GM12878 (cell line): Measurements from ENCODE around the gene BCL2L12. TPM values are rescaled to one million over a fixed set of nuclear protein-coding genes. Genes with fewer than 3 reads are reported as not detected.

Experiments
- ATAC-seq: fragments of 200-7000 bp; cut with Tn5 transposase; 3 replicates; pipeline ENCODE4 v1.9.1; 2020; ENCODE audit warnings: mild to moderate bottlenecking, moderate library complexity
- BruUV-seq: library from RNA; stranded (reverse); fragments of 400-500 nt; replicated peaks from 2 replicates; lab custom pipeline; 2021; lab: Mats Ljungman, UMichigan
- CTCF ChIA-PET: fragments of 300-600 bp; sonication (Branson Sonifier 250); formaldehyde crosslinking; extraction: SDS; loops from one replicate; lab custom pipeline; 2021; ENCODE audit warnings: inconsistent platforms; lab: Yijun Ruan, JAX
- POLR2A ChIA-PET: fragments of 350-600 bp; formaldehyde crosslinking; extraction: SDS; loops from one replicate; lab custom pipeline; 2021; ENCODE audit warnings: inconsistent platforms; lab: Charles Lee
- RAD21 ChIA-PET: fragments of 300-600 bp; sonication (Branson Sonifier 250); formaldehyde crosslinking; loops from one replicate; lab custom pipeline; 2023; ENCODE audit warnings: antibody characterized with exemption; ENCODE audit not compliant: unreplicated experiment; lab: Charles Lee
- SMC1A ChIA-PET: fragments of 300-600 bp; sonication (Branson Sonifier 250); formaldehyde crosslinking; loops from one replicate; lab custom pipeline; 2023; ENCODE audit not compliant: unreplicated experiment, uncharacterized antibody; lab: Charles Lee
- DNase-seq: peaks from one replicate; pipeline ENCODE4 v3.0.0-alpha.2; 2011; ENCODE audit warnings: low read depth, low spot score
- FAIRE-seq: peaks from 3 replicates; lab custom pipeline; 2011; peaks lifted over from hg19 to GRCh38; lab: Jason Lieb, UNC
- H2AFZ ChIP-seq: 2 replicates; pipeline ENCODE4 v1.6.0; 2011; ENCODE audit warnings: low read depth, low read length, control low read depth; ENCODE audit not compliant: control insufficient read depth
- H3K27ac ChIP-seq: 2 replicates; pipeline ENCODE4 v1.5.1; 2011; ENCODE audit warnings: control low read depth; ENCODE audit not compliant: control insufficient read depth, insufficient read depth
- H3K27me3 ChIP-seq, 2 experiments: replicated peaks in 1 of 2; 2 replicates each; pipeline versions ENCODE4 v1.6.0 to v1.6.1; 2011; ENCODE audit warnings: low read length in 1 of 2; ENCODE audit not compliant: control insufficient read depth in 2 of 2, insufficient read depth in 2 of 2
- H3K36me3 ChIP-seq, 2 experiments: 2 replicates each; pipeline ENCODE4 v1.5.1; 2011; ENCODE audit warnings: low read length in 1 of 2; ENCODE audit not compliant: control insufficient read depth in 2 of 2, insufficient read depth in 2 of 2
- H3K4me1 ChIP-seq: 2 replicates; pipeline ENCODE4 v1.6.1; 2011; ENCODE audit warnings: mild to moderate bottlenecking, low read length, moderate library complexity, mixed read lengths; ENCODE audit not compliant: control insufficient read depth, insufficient read depth
- H3K4me2 ChIP-seq: 2 replicates; pipeline ENCODE4 v1.6.0; 2011; ENCODE audit warnings: control low read depth; ENCODE audit not compliant: control insufficient read depth, insufficient read depth
- H3K4me3 ChIP-seq: fragments of 200-600 bp; sonication (generic); 2 replicates; pipeline ENCODE4 v1.5.1; 2016
- H3K79me2 ChIP-seq: 2 replicates; pipeline ENCODE4 v1.6.0; 2011; ENCODE audit warnings: low read length; ENCODE audit not compliant: control insufficient read depth, insufficient read depth
- H3K9ac ChIP-seq: 2 replicates; pipeline ENCODE4 v1.8.0; 2011; ENCODE audit warnings: low read length, control low read depth, mixed read lengths; ENCODE audit not compliant: control insufficient read depth, insufficient read depth
- H3K9me3 ChIP-seq: replicated peaks from 3 replicates; pipeline ENCODE4 v1.5.1; 2011; ENCODE audit warnings: mild to moderate bottlenecking, low read length; ENCODE audit not compliant: control insufficient read depth, insufficient read depth
- H4K20me1 ChIP-seq: 2 replicates; pipeline ENCODE4 v1.6.0; 2011; ENCODE audit not compliant: control insufficient read depth, insufficient read depth
- ASH2L ChIP-seq: fragments of 300-600, 200-600 bp; sonication (generic); IDR thresholded peaks from 2 replicates; pipeline ENCODE4 v1.6.1; 2017; ENCODE audit warnings: low read depth, mild to moderate bottlenecking, borderline replicate concordance
- BACH1 ChIP-seq: fragments of 450-650 bp; IDR thresholded peaks from 2 replicates; pipeline ENCODE4 v1.6.1; 2017; ENCODE audit warnings: mild to moderate bottlenecking, borderline replicate concordance
- CBX3 ChIP-seq: fragments of 200-600 bp; sonication (generic); IDR thresholded peaks from 2 replicates; pipeline ENCODE4 v1.6.1; 2016; ENCODE audit warnings: low read depth, borderline replicate concordance
- CHD1 ChIP-seq: IDR thresholded peaks from 2 replicates; pipeline ENCODE4 v1.6.1; 2012; ENCODE audit warnings: low read depth, low read length, improper control_type of control experiment
- DPF2 ChIP-seq: fragments of 450-650 bp; IDR thresholded peaks from 2 replicates; pipeline ENCODE4 v1.6.1; 2017; ENCODE audit warnings: mild to moderate bottlenecking
- E2F8 ChIP-seq: fragments of 450-650 bp; IDR thresholded peaks from 2 replicates; pipeline ENCODE4 v1.6.1; 2018; ENCODE audit warnings: mild to moderate bottlenecking, low read depth, moderate library complexity; ENCODE audit not compliant: partially characterized antibody
- EGR1 ChIP-seq, 2 experiments: IDR thresholded peaks; 1 replicate in 1 of 2; 2 replicates in 1 of 2; pipeline ENCODE4 v1.6.1; 2011 to 2012; ENCODE audit warnings: low read depth in 2 of 2, low read length in 2 of 2, borderline replicate concordance in 1 of 2, mild to moderate bottlenecking in 1 of 2, moderate library complexity in 1 of 2
- GATAD2B ChIP-seq: fragments of 450-650 bp; conservative IDR thresholded peaks from 2 replicates; pipeline ENCODE4 v1.6.1; 2017; ENCODE audit warnings: low read depth, mild to moderate bottlenecking, moderate library complexity
- HDAC6 ChIP-seq: fragments of 200-600 bp; sonication (generic); IDR thresholded peaks from one replicate; pipeline ENCODE4 v1.8.0; 2017; ENCODE audit warnings: antibody characterized with exemption; ENCODE audit not compliant: unreplicated experiment
- MAX ChIP-seq: IDR thresholded peaks from 2 replicates; pipeline ENCODE4 v1.6.1; 2012; ENCODE audit warnings: low read depth, low read length, improper control_type of control experiment
- MEF2B ChIP-seq: fragments of 450-650 bp; IDR thresholded peaks from 2 replicates; pipeline ENCODE4 v1.6.1; 2018; ENCODE audit warnings: mild to moderate bottlenecking, moderate library complexity; ENCODE audit not compliant: partially characterized antibody, poor library complexity, severe bottlenecking
- NR2C1 ChIP-seq: fragments of 450-650 bp; IDR thresholded peaks from 2 replicates; pipeline ENCODE4 v1.6.1; 2017; ENCODE audit warnings: antibody characterized with exemption, mild to moderate bottlenecking, moderate library complexity
- SMAD5 ChIP-seq: IDR thresholded peaks from 2 replicates; pipeline ENCODE4 v1.6.1; 2016; ENCODE audit warnings: antibody characterized with exemption, low read depth
- TCF7 ChIP-seq: IDR thresholded peaks from 2 replicates; pipeline ENCODE4 v1.6.1; 2014; ENCODE audit warnings: antibody characterized with exemption, borderline replicate concordance
- ZBTB33 ChIP-seq: fragments of 450-650 bp; IDR thresholded peaks from 2 replicates; pipeline ENCODE4 v1.6.1; 2017; ENCODE audit warnings: mild to moderate bottlenecking
- ZNF622 ChIP-seq: fragments of 450-650 bp; IDR thresholded peaks from 2 replicates; pipeline ENCODE4 v1.6.1; 2017; ENCODE audit warnings: mild to moderate bottlenecking, inconsistent platforms
- WGBS: methylation state at CpG from one replicate; pipeline ENCODE4 v1.1.6; 2016; ENCODE audit warnings: low lambda C conversion rate; ENCODE audit not compliant: insufficient replicate concordance, insufficient coverage; ENCODE audit errors: missing lambda C conversion rate; 5-methylcytosine and 5-hydroxymethylcytosine counted together
- in situ Hi-C: fragments of 300-500 bp; cut with MboI; formaldehyde crosslinking; loops from 9 replicates; pipeline ENCODE4 v1.14.3; 2018; ENCODE audit warnings: mixed read lengths
- intact Hi-C: fragments of 100-400 bp; cut with micrococcal nuclease; formaldehyde crosslinking; loops from one replicate; pipeline ENCODE4 v1.14.2; 2022; ENCODE audit not compliant: unreplicated experiment
- polyA plus RNA-seq, 11 experiments: library from polyadenylated mRNA; depleted of rRNA in 4 of 11; unstranded in 6 of 11; stranded (reverse) in 5 of 11; fragments of >200 nt; fragmentation: Nextera tagmentation in 4 of 11; fragmentation: Illumina TruSeq in 1 of 11; extraction: Ambion mirVana in 4 of 11; extraction: Trizol in 1 of 11; gene quantifications; 1 replicate in 1 of 11; 2 replicates in 10 of 11; pipeline versions ENCODE4 v1.2.1 to v1.2.3, GENCODE V29; 2011 to 2016; ENCODE audit warnings: inconsistent platforms in 2 of 11, missing spikeins in 2 of 11, low read depth in 1 of 11
- total RNA-seq, 4 experiments: library from RNA; depleted of rRNA in 3 of 4; stranded (reverse); fragments of >200 nt in 3 of 4; fragmentation: Illumina TruSeq in 1 of 4; extraction: Trizol in 1 of 4; gene quantifications; 2 replicates each; pipeline versions ENCODE4 v1.2.1 to v1.2.3, GENCODE V29; 2013 to 2021

The BCL2L12 gene
- total and polyA plus RNA-seq, 10 of the 15 experiments (the other 5 are each of a cell fraction or from before 2014, with no cell fraction given): 1.8 to 143 (median 50.4) TPM

GRCh38 chr19:49639401-49640112 is 26.2 kb upstream of the BCL2L12 start:
- DNase-seq (no peak), ATAC-seq (no peak), FAIRE-seq (no peak)
- Histone ChIP-seq H3K4me3 (peak overlapping the region; percentile 64), H3K79me2 (peaks cover 33% of the 10 kb centered on the region), H2AFZ (peak overlapping the region; percentile 63), H3K36me3 (no peaks in the 10 kb centered on the region), H3K27me3 (no peaks in the 10 kb centered on the region), H3K9me3 (no peaks in the 10 kb centered on the region), H4K20me1 (no peaks in the 10 kb centered on the region), H3K9ac (peak overlapping the region; percentile 63), H3K4me1 (peaks cover 18% of the 10 kb centered on the region), H3K27ac (no peak overlapping the region), H3K4me2 (peak overlapping the region; percentile 83)
- ChIA-PET POLR2A (interaction anchor here (0.6 to 6.5 kb wide), 21 partner anchors 9 to 306 kb away, joined by 3 to 200 read pairs (median 5); partner anchors contain the start of genes AKT1S1, ATF5, BCL2L12 and FUZ), RAD21 (interaction anchor here (0.5 to 5.1 kb wide), 20 partner anchors 9 to 693 kb away, joined by 3 to 131 read pairs (median 4); partner anchors contain the start of genes AP2A1, BCL2L12, IRF3 and NOSIP), CTCF (interaction anchor here (0.6 to 5.1 kb wide), 13 partner anchors 9 to 150 kb away, joined by 3 to 130 read pairs (median 4); partner anchors contain the start of gene PRMT1), SMC1A (interaction anchor here (1.0 to 1.6 kb wide), 10 partner anchors 25 to 70 kb away, joined by 4 to 15 read pairs (median 6); partner anchors contain the start of genes BCL2L12, IRF3, NOSIP and PRMT1)
- WGBS: 4% methylated on average over 18 of the region's 31 CpGs
- in situ Hi-C loops (no loop called here), intact Hi-C loops (loop anchor here (1.0 to 5.0 kb wide), 3 partner anchors 37 to 143 kb away; partner anchors contain the start of genes PRR12 and RPS11)
- BruUV-seq: no TSS peak
- TF ChIP-seq ASH2L (no peak), BACH1 (peak; percentile 37; the same call in 1 of the 2 replicates), NR2C1 (no peak), HDAC6 (no peak), DPF2 (0 out of 2 replicates have a peak, but pooled peaks have one; percentile 23), ZBTB33 (no peak), MAX (no peak), CBX3 (no peak), CHD1 (no peak), EGR1 (IDR thresholded peaks at IDR 0.05; ENCODE audit: borderline replicate concordance in 1 of 2, low read depth in 2 of 2, low read length in 2 of 2) (peak in 1 of 2 experiments; percentile 62; a peak in 1 of 3 replicates), TCF7 (no peak), E2F8 (no peak), MEF2B (peak; percentile 61), GATAD2B (peak; percentile 45; the same call in 1 of the 2 replicates), ZNF622 (no peak), SMAD5 (no peak)
